Right lobe of liver (tissue), 4 donors: Measurements from ENCODE around the gene ZNF184.

ENCODE experiments used
- CTCF ChIP-seq, 4 donors: fragments of 200-600 bp in 3 of 4; fragments of 450-650 bp in 1 of 4; IDR thresholded peaks; one replicate each; pipeline versions ENCODE4 v1.5.1 to v1.8.0; 2016 to 2022; ENCODE audit warnings: antibody characterized with exemption in 4 of 4, mild to moderate bottlenecking in 2 of 4
- POLR2A ChIP-seq: fragments of 450-650 bp; IDR thresholded peaks from one replicate; pipeline ENCODE4 v1.6.1; 2017; ENCODE audit warnings: antibody characterized with exemption, mild to moderate bottlenecking
- donor health status: DM: no; HTN: no; CAD: no.
- donor health status: DM: no; HTN: no; CAD: no.
- donor health status: DM: no; HTN: yes; CAD: no.

- TF ChIP-seq CTCF (IDR thresholded peaks at IDR 0.05) (no peak), POLR2A (no peak)
Measured at GRCh38 chr6:27502508-27503435, 29.9 kb upstream of the ZNF184 start.
